Measurements from ENCODE around the gene NPEPL1.

DNA sequence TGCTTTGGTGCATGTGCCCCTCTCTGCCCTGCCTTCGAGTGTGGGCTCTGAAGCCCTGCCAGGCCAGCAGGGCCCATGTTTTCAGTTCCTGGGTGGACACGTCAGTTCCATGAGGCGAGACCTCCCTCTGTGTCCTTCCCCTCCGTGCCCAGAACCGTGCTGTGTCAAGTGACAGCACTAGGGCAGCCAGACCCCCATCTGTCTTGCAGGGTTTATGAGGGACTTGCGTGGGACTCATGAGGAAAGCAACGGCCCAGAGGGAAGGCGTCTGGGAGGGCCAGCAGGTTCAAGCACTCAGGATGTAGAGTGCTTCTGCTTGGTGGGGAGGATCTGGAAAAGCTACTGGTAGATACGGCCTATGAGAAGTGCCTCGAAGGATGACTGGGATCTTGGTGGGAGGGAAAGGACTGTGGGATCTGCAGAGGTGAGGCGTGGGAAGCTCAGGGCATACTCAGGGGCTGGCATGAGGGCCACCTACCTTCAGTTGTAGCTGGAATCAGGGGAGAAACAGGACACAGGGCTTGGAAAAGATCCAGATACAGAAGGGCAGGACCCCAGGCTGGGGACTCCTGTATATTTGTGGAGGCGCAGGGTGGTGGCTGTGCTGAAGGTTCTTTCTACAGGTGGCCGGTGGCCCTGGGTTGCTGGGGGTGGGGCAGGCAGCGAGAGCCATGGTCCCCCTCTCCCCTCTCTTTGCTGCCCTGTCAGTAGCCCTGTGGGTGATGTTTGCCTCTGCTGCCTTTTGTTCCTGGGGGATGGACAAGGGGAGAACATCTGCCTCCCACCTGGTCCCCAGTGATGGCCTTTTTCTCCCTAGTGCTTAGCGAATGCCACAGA is 5.5 kb downstream of the NPEPL1 start:
- no peak for TF ChIP-seq POLR2A (IDR thresholded peaks at IDR 0.05)
- TF ChIP-seq, protein P1, sequence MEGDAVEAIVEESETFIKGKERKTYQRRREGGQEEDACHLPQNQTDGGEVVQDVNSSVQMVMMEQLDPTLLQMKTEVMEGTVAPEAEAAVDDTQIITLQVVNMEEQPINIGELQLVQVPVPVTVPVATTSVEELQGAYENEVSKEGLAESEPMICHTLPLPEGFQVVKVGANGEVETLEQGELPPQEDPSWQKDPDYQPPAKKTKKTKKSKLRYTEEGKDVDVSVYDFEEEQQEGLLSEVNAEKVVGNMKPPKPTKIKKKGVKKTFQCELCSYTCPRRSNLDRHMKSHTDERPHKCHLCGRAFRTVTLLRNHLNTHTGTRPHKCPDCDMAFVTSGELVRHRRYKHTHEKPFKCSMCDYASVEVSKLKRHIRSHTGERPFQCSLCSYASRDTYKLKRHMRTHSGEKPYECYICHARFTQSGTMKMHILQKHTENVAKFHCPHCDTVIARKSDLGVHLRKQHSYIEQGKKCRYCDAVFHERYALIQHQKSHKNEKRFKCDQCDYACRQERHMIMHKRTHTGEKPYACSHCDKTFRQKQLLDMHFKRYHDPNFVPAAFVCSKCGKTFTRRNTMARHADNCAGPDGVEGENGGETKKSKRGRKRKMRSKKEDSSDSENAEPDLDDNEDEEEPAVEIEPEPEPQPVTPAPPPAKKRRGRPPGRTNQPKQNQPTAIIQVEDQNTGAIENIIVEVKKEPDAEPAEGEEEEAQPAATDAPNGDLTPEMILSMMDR (IDR thresholded peaks at IDR 0.05), result no peak
